Measurements from ENCODE around the gene CROCC. TPM values are rescaled to one million over a fixed set of nuclear protein-coding genes. Genes with fewer than 3 reads are reported as not detected.

CROCC gene
- total RNA-seq, 1 donor from 2014 or later = 52.6 TPM

- TF ChIP-seq CTCF (conservative IDR thresholded peaks at IDR 0.05) = no peak
- H3K4me1 Mint-ChIP-seq = peaks cover 5% of the 10 kb centered on the region
- no peak overlapping the region for H3K4me3 Mint-ChIP-seq
- H3K27ac Mint-ChIP-seq (ENCODE audit: unreplicated experiment) = no peak overlapping the region
- no peaks in the 10 kb centered on the region for H3K9me3 Mint-ChIP-seq
- H3K36me3 Mint-ChIP-seq (ENCODE audit: low read depth) = no peaks in the 10 kb centered on the region
- H3K27me3 Mint-ChIP-seq (ENCODE audit: low read depth) = no peaks in the 10 kb centered on the region
- DNase-seq (ENCODE audit: low read depth, low spot score) = no peak
Measured at GRCh38 chr1:16954579-16954978, 32.8 kb downstream of the CROCC start.

GRCh38 chr1:16955186-16955585 lies 33.5 kb downstream of the CROCC start:
- H3K9me3 Mint-ChIP-seq = no peaks in the 10 kb centered on the region
- no peaks in the 10 kb centered on the region for H3K27me3 Mint-ChIP-seq (ENCODE audit: low read depth)
- H3K36me3 Mint-ChIP-seq (ENCODE audit: low read depth) = no peaks in the 10 kb centered on the region
- no peak overlapping the region for H3K27ac Mint-ChIP-seq (ENCODE audit: unreplicated experiment)
- H3K4me1 Mint-ChIP-seq = peaks cover 5% of the 10 kb centered on the region
- H3K4me3 Mint-ChIP-seq = no peak overlapping the region
- TF ChIP-seq CTCF (conservative IDR thresholded peaks at IDR 0.05) = no peak
- DNase-seq (ENCODE audit: low read depth, low spot score) = no peak

GRCh38 chr1:16956775-16957174 lies 35.0 kb downstream of the CROCC start:
- no peak overlapping the region for H3K4me3 Mint-ChIP-seq
- H3K36me3 Mint-ChIP-seq (ENCODE audit: low read depth) = no peaks in the 10 kb centered on the region
- TF ChIP-seq CTCF (conservative IDR thresholded peaks at IDR 0.05) = no peak
- no peaks in the 10 kb centered on the region for H3K27me3 Mint-ChIP-seq (ENCODE audit: low read depth)
- H3K9me3 Mint-ChIP-seq = no peaks in the 10 kb centered on the region
- H3K27ac Mint-ChIP-seq (ENCODE audit: unreplicated experiment) = no peak overlapping the region
- H3K4me1 Mint-ChIP-seq = peaks cover 8% of the 10 kb centered on the region
- no peak for DNase-seq (ENCODE audit: low read depth, low spot score)

- DNase-seq (ENCODE audit: low read depth, low spot score) = no peak
- TF ChIP-seq CTCF (conservative IDR thresholded peaks at IDR 0.05) = no peak
- peaks cover 9% of the 10 kb centered on the region for H3K4me1 Mint-ChIP-seq
- no peaks in the 10 kb centered on the region for H3K9me3 Mint-ChIP-seq
- H3K36me3 Mint-ChIP-seq (ENCODE audit: low read depth) = no peaks in the 10 kb centered on the region
- H3K4me3 Mint-ChIP-seq = no peak overlapping the region
- no peak overlapping the region for H3K27ac Mint-ChIP-seq (ENCODE audit: unreplicated experiment)
- H3K27me3 Mint-ChIP-seq (ENCODE audit: low read depth) = no peaks in the 10 kb centered on the region
Measured at GRCh38 chr1:16957731-16958130, 36.0 kb downstream of the CROCC start.

GRCh38 chr1:16958475-16958874 lies 36.7 kb downstream of the CROCC start:
- Mint-ChIP-seq H3K27ac (ENCODE audit: unreplicated experiment) (no peak overlapping the region), H3K9me3 (no peaks in the 10 kb centered on the region), H3K27me3 (ENCODE audit: low read depth) (no peaks in the 10 kb centered on the region), H3K36me3 (ENCODE audit: low read depth) (no peaks in the 10 kb centered on the region), H3K4me1 (peaks cover 9% of the 10 kb centered on the region), H3K4me3 (no peak overlapping the region)
- no peak for TF ChIP-seq CTCF (conservative IDR thresholded peaks at IDR 0.05)
- DNase-seq (ENCODE audit: low read depth, low spot score) = no peak
